CD4-positive, alpha-beta T cell treated with Interferon alpha-2 for 1 hour (primary cell): Measurements from ENCODE around the gene EXT2.

Experiments used
- DNase-seq, 2 donors: peaks; one replicate each; pipeline ENCODE4 v3.0.0-alpha.2; 2020 to 2022

EXT2 gene

DNA sequence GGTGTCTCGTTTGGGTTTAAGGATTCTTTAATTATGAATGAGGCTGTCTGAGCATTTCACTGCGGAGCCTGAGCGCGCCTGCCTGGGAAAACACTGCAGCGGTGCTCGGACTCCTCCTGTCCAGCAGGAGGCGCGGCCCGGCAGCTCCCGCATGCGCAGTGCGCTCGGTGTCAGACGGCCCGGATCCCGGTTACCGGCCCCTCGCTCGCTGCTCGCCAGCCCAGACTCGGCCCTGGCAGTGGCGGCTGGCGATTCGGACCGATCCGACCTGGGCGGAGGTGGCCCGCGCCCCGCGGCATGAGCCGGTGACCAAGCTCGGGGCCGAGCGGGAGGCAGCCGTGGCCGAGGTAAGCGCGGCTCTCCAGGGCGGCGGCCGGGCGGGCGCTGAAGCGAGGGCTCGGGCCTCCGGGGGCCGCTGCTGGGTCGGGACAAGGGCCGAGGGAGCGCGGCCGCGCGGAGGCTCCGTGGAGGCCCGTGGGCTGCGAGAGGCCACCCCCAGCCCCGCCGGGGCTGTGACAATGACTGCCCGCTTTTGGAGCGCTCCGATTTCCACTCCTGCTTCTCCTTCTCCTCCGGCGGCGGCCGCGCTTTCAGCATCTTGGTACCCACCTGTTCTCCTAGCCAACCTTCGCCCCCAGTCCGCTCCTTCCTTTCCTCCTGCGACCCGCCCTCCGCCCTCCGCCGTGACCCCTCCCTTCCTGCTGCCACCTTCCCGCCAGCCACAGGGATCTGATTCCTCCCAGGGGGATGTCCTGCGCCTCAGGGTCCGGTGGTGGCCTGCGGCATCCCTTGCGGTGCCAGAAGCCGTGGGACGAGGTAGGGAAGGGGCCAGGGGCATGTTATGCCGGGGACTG is at the start of gene EXT2:
Gene EXT2 (plus strand): TSS at position 173 of the 854 bp plus-strand sequence. CDS start 12,035 bp downstream, outside the sequence.
- DNase-seq = peak; percentile 87 to 89

DNA sequence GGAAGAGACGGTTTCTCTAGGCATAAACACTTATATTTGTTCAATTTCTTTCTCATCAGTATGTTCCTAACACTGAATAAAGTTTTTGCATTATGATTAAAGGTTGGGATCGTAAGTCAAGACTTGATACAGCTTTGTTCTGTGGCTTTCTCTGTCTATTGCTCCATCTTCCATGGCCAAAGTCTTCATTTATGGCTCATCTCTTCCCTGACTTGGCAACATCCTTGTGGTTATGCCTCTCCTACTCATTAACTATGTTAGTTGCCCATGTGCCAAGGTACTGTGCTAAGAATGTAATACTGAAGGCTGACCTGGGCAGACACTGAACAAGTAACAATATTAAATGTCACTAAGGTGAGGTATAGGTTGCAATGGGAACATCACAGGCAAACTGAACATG is 49.3 kb upstream of the EXT2 start:
- no peak for DNase-seq

DNA sequence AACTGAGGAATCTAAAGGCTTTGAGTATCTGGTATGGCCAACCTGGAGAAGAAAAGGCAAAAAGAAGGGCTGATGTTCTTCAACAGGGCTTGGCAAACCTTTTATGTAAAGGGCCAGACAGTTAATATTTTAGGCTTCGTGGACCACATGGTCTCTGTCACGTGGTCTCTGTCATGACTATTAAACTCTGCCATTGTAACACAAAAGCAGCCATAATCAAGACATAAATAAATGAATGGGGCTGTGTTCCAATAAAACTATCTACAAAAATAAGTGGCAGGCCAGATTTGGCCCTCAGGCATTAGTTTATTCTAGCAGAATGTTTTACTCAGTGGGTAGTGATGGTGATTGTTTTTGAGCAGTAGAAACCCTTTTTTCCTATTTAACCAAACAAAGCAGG is 48.2 kb upstream of the EXT2 start:
- no peak for DNase-seq

DNA sequence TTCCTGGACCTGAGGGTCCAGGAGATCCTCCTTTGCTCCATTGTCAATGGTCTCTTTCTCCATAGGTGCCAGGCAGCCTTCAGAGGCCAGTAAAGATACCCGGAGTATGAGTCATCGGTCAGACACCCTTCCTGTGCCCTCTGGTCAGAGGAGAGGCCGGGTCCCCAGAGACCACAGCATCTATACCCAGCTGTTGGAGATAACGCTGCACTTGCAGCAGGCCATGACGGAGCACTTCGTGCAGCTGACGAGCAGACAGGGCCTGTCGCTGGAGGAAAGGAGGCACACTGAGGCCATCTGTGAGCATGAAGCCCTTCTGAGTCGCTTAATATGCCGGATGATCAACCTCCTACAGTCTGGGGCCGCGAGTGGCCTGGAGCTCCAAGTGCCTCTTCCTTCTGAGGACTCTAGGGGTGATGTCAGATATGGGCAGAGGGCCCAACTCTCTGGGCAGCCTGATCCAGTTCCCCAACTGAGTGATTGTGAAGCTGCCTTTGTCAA is 47.5 kb upstream of the EXT2 start, which contains the start of gene ACCSL:
Gene ACCSL (plus strand): TSS at position 51 of the 501 bp plus-strand sequence. CDS start 56 bp downstream, at position 107.
- no peak for DNase-seq

DNA sequence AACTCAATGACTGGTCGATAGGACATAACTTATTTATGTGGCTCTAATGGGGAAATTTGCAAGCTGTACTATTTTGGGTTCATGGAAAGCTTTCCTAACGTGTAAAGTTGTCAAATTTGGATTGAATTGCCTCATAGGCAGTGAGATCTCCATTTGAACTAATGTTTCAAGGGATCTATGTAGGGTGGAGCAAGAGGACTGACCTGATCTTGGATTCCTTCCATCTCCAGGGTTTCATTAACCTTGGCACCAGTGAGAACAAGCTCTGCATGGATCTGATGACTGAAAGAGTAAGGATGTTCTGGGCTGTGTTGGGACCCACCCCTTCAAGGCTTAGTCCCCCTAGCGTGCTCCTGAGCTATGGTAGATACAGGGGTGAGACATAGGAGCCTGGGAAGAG is 45.6 kb upstream of the EXT2 start:
- DNase-seq = no peak

DNA sequence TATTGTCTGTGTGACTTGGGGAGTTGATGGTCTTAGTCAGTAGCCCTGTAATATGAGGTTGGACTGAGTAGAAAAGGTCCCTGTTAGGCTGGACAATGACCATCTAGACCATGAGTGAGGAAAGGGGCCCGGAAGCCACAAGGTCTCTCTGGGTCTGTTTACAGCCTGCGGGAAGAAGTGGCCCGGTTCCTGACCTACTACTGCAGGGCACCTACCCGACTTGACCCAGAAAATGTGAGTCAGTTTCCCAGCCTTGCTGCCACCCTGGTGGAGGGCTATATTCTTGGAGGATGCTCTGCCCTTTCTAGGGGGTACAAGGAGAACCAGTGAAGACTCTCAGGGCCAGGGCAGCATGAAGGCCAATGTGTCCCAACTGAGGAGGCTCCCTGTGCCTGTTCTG is 44.3 kb upstream of the EXT2 start:
- no peak for DNase-seq

DNA sequence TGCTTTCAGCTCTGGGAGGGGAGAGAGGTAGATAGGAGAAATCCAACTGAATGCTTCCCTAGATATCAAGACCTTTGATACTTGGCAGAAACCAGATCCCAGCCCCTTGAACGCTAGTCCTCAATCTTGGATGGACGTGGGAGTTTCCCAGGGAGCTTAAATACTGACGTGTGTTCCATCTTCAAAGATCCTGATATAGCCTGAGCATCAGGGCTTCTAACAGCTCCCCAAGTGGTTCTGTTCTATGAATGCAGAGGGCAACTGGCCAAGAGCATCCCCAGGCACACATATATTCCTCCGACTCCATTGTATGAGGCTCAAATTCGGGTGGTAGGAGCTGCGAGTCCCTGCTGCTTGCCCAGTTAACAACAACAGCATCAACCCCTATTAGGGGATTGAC is 38.1 kb upstream of the EXT2 start:
- DNase-seq = no peak

DNA sequence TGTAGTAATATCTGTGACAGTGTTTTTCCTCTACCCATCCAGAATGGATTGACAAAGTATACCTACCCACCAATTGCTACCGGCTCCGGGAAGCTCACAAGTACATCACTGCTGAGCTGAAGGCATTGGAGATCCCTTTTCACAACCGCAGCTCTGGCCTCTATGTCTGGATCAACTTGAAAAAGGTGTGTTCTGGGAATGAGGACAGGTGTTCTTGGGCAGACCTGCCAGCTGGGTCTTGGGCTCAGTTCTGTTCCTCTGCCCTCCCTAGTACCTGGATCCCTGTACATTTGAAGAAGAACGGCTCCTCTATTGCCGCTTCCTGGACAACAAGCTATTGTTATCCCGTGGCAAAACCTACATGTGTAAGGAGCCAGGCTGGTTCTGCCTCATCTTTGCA is 37.2 kb upstream of the EXT2 start:
- no peak for DNase-seq

DNA sequence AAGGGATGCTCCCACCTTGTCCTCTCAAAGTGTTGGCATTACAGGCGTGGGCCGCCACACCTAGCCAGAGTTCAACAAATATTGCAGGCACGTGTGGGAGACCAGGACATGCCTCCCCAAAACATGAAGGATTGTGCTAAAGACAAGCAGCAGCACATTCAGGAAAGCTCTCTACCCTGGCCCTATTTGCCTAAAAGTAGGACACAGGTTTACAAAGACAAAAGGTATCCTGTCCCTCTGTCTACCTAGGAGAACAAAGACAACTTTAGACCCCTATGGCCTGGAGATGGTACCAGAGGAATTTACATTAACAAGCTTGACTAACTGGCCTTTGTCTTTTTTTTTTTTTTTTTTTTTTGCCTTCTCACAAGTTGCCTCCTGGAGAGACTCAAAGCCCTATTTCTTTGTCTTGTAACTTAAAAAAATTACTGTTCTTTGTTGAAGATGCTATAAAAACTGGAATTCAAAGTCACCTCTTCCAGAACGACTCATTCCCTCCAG is 30.3 kb upstream of the EXT2 start:
- DNase-seq = no peak

DNA sequence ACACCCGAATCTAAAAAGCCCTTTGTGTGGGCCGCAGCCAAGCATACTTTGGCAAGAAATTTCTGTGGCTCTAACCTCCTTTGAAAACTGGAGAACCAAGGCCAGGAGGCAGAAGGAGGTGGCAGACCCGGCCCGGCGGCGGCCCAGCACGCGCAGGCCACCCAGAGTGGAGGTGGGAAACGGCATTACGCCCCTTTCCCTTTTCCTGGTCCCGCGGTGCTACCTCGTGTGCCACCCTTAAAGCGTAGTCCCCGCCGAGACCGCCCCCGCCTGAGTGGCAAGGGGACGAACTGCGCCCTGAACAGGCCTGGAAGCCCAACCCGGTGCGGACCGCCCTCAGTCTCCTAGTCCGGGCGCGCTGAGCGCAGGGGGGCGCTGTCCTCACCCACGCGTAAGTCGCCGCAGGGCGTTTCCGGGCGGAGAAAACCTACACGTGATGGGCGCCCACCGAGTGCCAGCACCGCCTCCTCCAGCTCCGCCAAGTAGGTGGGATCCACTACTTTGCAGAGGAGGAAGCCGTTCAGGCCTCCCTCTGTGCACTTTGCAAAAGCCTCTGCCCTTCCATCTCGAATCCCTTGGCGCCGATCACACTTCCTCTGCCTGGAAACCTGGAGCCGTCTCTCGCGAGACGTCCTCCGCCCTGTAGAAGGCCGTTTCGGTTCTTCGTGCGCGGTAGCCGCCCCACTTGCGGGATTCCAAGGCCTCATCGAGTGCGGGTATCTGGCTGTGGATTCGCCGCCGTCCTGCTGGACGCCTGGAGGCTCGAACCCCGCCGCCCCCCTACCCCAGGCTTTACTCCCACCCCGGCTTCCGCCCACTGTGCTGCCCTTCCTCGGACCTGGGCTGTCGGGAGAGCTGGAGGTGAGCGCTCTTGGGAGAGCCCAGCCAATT is 29.4 kb upstream of the EXT2 start, which contains the start of gene ACCS:
Gene ACCS (plus strand): TSS at position 430 of the 891 bp plus-strand sequence. CDS start 1,358 bp downstream, outside the sequence.
- peak; percentile 88 to 91 for DNase-seq

DNA sequence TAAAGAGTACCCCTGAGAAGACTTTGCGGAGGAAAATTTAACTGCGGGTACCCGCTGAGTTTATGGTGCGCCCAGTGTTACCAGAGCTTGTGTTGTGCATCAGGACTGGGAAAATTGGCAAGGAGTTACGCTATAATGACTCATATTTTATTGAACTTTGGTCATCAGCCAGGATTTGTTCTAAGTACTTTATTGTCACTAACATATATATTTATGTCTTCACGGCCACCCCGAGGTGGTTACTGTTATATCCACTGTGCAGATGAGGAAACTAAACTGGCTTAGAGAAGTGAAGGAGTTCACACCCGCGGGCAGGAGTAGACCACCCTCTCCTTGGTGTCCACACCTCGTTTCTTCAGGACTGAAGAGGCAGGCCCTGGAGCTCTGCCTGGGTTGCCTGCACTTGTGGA is 28.7 kb upstream of the EXT2 start:
- no peak for DNase-seq

DNA sequence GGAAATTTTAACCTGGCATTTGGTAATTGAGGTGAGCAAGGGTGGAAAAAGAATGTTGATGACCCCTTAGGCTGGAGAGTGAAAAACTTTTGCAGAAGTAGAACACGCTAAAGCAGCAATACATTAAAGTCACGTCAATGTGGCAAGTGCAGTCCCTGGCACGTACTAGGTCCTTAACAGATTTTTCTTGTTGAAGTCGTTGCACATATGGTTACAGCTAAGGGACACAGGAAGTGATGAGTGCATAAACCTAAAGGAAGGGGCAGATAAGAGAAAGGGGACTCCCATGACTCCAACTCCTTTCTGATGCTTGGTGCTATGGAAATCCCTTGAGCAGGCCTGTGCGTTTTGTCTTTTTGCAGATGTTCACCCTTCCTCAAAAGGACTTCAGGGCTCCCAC is 28.2 kb upstream of the EXT2 start:
- no peak for DNase-seq

DNA sequence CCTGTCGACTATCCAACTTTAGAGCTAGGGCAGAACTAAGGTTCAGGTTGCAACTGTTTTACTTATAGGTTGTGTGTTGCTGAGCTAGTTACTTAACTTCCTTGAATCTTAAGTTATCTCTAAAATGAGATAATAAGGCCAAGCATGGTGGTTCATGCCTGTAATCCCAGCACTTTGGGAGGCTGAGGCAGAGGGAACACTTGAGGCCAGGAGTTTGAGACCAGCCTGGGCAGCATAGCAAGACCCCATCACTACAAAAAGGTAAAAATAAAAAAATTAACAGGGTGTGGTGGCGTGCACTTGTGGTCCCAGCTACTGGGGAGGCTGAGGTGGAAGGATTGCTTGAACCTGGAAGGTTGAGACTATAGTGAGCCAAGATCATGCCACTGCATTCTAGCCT is 27.3 kb upstream of the EXT2 start:
- no peak for DNase-seq

DNA sequence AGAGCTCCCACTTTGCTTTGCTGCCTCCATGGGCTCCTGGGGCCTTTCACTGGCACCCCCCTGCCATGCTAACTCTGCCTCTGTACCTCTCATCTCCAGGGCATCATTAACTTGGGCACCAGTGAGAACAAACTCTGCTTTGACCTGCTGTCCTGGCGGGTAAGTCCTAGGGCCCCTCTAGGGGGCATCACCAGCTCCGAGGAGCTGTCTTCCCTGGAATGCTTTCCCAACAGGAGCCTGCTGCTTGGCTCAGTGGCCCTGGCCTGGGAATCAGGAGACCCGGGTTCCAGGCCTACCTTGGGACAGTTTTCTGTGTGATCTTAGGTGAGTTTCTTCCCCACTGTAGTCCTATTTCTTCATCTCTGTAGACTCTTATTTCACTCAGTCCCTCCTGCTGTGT is 24.3 kb upstream of the EXT2 start:
- DNase-seq = no peak

DNA sequence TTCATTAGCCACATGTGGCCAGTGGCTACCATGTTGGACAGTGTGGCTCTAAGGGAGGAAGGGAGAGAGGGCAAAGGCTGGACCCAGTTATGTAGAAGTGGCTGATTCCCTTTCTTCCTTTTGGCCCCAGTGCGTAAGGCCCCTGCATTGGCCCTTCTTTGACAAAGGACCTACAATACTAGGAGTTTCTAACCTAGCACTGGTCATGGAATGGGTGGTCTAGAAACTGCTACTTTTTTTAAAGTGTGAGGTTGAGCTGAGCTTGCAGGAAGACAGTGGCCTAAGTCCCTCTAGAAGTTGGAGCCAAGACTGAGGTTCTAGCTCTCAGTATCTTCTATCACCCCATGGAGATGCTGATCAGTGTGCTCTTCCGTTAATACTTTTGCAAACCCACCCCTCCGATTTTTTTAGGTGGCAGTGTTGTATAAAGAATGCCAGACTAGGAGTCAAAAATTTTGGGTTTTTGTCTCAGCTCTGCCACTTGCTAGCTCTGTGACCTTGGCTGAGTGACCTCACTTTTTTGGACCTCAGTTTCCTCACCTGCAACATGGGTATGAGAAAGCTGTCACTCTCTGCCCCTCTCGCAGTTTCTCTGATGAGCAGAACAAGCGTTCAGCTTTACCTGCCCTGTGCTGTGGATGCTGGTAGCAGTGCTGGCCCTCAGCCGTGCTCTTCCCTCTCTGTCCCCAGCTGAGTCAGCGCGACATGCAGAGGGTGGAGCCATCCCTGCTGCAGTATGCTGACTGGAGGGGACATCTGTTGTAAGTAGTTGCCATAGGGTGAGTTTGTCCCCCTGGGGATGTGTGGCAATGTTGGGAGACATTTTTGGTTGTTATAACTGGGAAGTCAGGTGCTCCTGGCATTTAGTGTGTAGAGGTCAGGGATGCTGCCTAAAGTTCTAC is 22.5 kb upstream of the EXT2 start:
- DNase-seq = no peak

DNA sequence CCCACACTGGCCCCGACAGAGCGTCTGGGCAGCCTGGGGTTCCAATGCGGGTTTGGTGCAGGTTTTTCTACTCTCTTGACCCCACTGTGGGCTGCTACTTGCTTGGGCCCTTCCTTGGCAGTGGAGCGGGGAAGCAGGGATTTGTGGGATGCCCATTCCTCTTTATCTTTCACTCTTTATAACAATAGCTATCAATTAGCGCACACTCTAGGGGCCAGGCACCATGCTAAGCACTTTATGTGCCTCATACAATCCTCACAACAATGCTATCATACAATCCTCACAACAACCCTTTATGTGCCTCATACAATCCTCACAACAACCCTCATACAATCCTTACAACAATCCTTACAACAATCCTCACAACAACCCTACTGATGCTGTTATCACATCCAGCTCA is 16.7 kb upstream of the EXT2 start:
- no peak for DNase-seq

DNA sequence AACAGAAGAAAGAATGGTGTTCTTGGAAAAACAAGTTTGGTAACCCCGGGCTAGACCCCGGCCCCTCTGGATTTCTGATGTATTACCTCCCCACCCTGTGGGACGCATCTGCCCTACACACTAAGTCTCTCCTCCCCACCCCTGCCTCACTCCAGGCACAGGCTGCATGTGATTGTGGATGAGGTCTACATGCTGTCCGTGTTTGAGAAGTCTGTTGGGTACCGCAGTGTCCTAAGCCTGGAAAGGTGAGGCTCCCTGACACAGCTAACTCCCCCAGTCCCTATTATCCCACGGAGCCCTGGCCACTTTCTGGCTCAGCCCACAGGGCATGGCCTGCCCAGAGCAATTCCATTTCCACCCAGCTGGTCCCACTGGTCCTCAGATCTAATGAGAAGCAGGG is 16.1 kb upstream of the EXT2 start:
- no peak for DNase-seq

DNA sequence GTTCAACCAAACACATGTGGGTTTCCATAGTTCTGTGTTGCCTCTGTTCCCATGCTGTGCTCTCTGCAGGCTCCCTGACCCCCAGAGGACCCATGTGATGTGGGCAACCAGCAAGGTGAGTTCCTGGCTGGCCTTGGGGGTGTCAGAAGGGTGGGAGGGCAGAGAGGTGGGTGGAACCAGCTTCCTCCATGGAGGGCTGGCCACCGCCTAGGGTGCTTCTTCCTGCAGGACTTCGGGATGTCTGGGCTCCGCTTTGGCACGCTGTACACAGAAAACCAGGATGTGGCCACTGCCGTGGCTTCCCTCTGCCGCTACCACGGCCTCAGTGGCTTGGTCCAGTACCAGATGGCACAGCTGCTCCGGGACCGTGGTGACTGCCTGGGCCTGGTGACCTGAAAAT is 14.5 kb upstream of the EXT2 start:
- DNase-seq = no peak

DNA sequence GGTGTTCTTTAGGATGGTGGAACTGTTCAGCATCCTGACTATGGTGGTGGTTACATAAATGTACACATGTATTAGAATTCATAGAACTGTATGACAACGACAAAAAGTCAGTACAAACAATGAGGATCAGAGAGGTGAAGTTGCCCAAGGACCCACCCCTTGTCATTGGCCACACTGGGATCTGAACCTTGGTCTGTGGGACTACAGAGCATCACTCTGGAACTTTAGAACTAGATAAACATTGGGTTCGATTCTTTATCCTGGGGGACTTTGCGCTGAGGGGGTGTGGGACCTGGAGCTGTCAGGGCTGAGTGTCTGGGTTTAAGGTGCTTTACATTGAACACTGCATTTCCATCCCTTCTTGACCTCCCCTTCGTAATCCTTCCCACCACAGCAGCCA is 12.8 kb upstream of the EXT2 start:
- no peak for DNase-seq

DNA sequence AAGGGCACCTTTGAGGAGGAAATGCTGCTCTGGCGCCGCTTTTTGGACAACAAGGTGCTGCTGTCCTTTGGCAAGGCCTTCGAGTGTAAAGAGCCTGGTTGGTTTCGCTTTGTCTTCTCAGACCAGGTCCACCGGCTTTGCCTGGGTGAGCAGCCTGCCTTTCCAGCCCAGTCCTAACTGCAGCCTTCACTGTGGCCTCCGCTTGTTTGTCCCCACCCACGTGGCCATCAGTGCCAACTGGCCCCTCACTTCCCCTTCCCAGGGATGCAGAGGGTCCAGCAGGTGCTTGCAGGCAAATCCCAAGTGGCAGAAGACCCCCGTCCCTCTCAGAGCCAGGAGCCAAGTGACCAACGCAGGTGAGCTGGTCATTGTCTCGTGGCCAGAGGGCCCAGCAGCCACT is 12.0 kb upstream of the EXT2 start:
- no peak for DNase-seq

DNA sequence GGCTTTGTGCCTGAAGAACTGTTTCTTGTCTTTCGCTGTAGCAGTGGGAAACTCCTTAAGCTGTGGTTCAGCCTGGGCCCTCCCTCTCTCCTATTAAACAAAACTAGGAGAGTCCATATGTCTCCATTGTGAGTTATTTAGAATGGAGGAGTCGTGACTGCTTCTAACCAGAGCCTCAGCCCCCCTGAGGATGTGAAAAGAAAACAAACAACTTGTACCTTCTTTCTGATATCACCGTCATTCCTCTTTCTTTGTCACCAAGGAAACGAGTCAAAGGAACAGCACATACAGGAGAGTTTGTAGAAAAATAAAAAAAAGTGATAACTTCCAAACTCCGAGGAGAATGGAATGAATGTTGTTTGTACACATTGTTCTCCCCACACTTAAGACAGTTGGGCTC is 11.6 kb upstream of the EXT2 start:
- no peak for DNase-seq

DNA sequence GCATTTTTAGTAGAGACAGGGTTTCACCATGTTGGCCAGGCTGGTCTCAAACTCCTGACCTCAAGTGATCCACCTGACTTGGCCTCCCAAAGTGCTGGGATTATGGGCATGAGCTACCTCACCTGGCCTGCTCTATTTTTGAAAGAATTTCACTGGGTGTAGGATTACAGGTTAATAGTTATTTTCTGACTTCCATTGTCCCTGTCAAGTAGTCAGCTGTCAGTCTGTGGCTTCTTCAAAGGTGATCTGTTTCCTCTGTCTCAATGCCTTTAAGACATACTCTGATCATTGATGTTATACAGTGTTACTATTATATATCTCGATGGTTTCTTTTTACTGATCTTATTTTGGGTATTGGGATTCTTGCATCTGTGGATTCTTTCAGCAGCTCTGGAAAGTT is 10.1 kb upstream of the EXT2 start:
- no peak for DNase-seq
